ENCODE results near the gene CUBN.

The CUBN gene

DNA sequence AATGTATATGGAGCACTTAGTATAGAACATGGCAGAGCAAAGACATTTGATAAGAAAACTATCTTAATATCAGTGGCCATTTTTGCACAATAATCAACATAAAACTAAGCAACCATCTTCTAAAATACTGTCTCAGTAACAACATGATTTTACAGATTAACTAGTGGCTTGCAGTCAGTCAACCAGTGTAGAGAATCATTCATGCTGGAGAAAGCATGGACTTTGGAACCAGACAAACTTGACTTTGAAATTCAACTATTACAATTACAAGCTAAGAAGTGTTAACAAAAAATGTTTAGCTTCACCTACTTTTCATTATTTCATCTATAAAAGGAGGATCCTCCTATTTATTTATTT lies 27.7 kb downstream of the CUBN start:
- no peak for DNase-seq (ENCODE audit: low spot score)

DNA sequence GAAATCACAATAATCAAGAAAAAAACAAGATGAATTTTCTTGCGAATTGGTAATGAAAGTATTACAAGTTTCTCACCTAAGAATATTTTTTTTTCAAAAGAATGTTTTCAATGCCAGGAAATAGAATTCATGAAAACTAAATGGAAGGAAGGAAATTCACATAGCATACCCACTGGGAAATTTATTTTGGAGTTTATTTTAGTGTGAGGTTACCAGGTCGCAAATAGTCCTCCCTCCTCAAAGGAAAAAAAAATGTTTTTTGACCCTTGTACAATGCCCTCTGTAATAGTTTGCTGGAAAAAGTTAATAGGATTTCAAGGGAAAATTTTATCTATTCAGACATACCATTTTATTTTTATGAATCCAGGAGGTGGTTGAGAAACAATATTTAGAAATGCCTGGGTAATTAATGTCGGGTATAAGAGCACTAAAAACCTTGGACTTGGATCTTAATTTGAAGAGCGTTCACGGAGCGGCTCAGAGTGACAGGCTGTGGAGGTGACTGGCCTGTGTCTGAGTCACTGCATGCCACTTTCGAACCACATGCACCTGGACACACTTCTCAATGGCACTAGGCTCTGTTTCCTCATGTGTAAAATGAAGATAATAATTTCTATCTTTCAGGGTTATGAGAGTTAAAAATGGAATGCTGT lies 28.2 kb downstream of the CUBN start:
- DNase-seq (ENCODE audit: low spot score), result no peak

DNA sequence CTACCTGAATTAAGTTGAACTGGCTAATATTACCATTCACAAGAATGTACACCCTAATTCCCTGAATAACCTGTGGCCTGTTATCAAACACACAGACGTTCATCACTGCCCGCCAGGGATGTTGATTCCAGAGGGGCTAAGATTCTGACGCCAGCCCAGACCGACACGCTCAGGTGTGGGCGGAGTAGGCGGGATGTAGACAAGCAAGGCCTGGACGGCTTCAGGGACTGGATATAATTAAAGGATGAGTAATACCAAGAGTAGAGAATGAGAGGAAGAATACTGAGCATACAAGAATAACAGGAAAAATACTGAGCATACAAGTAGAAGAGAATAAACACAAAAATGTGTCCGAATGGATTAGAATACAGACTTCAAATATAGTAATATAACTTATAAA lies 29.0 kb downstream of the CUBN start:
- DNase-seq (ENCODE audit: low spot score), result no peak

GRCh38 chr10:17098012-17098411 lies 31.6 kb downstream of the CUBN start:
- DNase-seq (ENCODE audit: low spot score), result no peak

DNA sequence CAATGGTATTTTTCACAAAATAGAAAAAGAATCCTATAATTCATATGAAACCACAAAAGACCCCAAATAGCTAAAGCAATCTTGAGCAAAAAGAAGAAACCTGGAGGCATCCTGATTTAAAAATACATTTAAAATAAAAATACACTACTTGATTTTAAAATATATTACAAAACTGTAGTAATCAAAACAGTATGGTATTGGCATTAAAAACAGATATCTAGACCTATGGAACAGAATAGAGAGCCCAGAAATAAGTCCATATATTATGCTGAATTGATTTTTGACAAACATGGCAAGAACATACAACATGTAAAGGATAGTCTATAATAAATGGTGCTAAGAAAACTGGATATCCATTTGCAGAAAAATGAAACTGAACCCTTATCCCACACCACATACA lies 34.8 kb downstream of the CUBN start:
- DNase-seq (ENCODE audit: low spot score), result no peak

DNA sequence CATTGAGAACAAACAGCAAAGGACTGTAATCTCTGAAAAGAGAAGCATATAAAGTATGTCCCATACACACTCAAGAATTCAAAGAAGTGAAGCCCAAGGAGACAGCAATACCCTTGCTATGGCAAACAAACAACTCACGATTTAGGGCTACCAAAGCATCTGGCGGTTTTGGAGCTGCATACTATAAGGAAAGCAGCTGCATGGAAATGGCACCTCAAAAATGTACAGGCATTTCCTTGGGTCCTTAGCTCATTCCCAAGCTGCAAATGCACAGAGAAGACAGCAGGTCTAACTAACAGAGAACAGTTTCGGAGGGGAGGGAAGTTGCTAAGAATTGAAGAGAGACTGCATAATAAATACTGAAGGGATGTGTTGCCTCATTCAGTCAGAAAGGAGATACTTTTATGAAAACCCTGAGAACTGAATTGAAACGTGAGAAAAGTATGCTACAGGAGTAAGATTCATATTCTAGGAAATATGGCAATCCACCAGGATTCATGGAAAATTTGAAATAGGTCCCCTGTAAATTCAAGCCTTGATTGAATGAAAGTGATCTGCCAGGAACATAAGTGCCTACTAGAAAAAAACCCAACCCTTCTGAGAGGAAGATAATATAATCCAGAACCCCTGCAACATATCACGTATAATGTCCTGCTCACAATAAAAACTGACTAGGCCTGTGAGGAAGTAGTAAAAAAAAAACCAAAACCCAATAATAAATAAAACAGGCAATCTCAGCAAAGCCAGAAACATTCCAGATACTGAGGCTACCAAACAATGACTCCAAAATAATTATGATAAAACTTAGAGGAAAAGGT lies 36.4 kb downstream of the CUBN start:
- no peak for DNase-seq (ENCODE audit: low spot score)

DNA sequence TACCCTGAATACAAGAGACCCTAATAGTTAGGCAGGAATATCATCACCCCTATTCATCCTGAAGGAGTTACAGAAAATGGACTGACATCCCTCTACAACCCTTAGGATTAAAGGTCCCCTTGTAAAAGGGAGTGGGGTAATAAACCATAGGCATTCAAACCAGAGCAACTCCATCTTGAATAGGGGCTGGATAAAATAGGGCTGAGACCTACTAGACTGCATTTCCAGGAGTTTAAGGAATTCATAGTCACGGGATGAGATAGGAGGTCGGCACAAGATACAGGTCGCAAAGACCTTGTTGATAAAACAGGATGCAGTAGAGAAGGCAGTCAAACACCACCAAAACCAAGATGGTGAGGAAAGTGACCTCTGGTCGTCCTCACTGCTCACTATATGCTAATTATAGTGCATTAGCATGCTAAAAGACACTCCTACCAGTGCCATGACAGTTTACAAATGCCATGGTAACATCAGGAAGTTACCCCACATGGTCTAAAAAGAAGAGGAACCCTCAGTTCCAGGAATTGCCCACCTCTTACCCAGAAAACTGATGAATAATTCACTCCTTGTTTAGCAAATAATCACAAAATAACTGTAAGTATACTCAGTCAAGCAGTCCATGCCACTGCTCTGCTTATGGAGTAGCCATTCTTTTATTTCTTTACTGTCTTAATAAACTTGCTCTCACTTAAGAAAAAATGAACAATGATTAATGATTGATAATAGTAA lies 37.2 kb downstream of the CUBN start:
- DNase-seq (ENCODE audit: low spot score), result peak; percentile 47

DNA sequence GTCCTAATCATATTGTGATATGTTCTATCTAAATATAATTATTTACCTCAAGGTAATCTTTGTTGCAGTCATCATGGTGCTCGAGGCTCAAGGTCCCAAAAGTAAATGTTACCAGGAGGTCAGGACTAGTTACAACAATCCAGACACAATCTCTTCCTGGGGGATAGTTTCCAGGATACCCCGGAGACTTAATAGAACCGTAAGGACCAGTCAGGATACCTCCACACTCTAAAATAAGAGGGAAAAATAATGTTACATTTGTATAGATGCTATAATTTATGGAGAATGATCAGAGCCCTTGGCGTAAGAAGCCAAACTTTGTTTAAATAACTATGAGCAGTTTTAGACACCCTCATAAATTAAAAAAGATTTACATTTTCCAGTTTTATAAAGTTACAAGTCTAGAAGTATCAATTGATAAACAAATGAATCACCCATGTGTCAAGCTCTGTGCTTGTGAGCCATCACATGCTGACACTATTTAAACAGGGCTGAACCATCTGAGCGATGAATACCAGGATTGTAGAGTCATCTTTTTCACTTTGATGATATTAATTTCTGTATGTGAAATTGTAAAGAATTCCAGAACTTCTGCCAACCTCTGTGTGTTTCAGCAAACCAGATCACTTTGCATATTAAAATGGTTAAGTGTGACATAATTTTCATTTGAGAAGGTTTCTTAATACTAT lies 41.3 kb downstream of the CUBN start:
- no peak for DNase-seq (ENCODE audit: low spot score)

DNA sequence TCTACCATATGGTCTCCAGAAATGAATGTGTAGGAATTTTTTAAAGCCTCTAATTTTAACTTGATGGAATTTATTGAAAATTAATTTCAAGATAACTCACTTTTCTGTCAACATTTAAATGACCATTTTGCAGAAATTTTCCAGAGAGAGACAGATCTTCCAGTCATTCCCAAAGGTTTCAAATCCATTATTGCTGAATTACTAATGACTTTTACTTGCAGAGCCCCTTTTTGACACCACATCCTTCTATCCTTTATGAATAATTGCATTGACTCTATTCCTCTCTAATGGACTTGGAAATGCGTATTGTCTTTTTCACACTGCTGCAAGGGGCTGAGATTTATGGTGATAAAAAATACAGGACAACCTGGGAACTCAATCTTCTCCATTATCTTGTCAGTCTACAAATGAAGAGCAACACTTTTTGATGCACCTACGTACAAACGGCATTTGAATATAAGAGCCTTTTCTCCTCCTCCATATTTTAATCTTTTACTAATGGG lies 42.7 kb downstream of the CUBN start:
- no peak for DNase-seq (ENCODE audit: low spot score)

GRCh38 chr10:17085011-17085725 lies 44.4 kb downstream of the CUBN start:
- DNase-seq (ENCODE audit: low spot score), result no peak

DNA sequence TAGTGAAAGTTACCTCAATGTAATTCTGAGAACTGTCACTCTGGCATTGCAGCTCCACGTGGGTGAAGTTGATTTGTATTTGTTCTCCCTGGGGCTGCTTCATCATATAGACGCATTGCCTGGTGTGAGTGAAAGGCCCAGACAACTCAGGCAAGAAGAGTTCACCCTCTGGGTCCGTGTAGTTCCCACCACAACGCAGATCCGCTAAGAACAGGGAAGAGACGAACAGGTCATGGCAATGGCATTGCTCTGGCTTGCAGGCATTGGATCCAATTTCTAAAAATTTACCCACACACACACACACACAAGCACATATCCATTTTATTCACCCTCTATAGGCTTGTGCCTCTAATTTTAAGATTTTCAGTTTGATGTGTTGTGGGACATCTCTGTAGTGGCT lies 45.4 kb downstream of the CUBN start:
- no peak for DNase-seq (ENCODE audit: low spot score)

DNA sequence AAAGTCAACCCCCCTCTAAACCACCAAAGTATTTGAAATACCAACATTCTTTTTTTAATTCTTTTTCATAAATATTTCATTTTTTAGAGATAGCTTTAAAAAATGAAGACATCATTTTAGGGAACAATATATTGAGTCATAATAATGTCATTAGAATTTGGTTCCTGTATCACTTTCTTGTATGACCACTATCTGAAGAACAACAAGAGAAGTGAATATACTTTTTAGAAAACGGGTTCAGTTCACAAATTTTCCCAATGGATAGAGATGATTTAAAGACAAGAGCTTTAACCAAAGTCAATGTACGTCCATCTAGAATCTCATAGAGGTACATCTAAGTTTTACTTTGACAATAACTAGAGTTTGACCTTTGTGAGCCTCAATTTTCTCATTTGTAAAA lies 48.2 kb downstream of the CUBN start:
- no peak for DNase-seq (ENCODE audit: low spot score)

DNA sequence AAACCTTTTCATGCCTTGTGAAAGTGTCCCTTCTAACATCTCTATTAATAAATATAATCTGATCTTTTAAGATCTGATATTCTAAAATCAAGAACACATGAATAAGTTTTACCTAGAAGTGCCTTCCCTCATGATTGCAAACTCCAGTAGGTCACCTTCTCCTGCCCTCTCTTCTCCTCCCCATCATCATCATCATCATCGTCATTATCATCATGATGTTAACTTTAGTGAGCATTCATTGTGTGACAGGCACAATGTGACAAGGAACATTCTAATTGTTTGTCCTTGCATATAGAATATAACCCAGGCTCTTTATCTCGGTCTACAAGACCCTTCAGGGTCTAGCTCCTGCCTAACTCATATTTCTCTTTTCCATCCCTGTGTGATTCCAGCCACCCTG lies 51.7 kb downstream of the CUBN start:
- DNase-seq (ENCODE audit: low spot score), result no peak

DNA sequence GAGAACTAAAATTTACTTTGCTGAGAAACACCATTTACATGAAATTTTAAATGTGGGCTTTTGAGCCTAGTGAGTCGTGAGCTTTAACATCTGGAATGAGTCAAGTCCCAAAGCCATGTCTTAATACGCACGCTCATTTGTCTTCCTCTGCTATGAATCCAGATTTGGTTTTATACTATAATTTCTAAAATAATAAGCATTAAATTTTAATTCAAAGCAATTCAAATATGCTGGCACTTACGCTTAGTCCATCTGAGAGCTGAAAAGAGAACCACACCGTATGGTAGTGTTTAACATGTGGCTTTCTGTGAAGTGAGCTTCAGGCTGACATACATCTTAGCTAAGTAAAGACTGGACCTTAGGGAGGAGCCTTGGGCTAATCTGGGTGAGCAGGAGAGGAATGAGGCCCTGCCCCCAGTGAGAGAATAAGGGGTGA lies 52.2 kb downstream of the CUBN start:
- DNase-seq (ENCODE audit: low spot score), result no peak

- DNase-seq (ENCODE audit: low spot score), result no peak
Observed at GRCh38 chr10:17076626-17077345, 52.8 kb downstream of the CUBN start.

DNA sequence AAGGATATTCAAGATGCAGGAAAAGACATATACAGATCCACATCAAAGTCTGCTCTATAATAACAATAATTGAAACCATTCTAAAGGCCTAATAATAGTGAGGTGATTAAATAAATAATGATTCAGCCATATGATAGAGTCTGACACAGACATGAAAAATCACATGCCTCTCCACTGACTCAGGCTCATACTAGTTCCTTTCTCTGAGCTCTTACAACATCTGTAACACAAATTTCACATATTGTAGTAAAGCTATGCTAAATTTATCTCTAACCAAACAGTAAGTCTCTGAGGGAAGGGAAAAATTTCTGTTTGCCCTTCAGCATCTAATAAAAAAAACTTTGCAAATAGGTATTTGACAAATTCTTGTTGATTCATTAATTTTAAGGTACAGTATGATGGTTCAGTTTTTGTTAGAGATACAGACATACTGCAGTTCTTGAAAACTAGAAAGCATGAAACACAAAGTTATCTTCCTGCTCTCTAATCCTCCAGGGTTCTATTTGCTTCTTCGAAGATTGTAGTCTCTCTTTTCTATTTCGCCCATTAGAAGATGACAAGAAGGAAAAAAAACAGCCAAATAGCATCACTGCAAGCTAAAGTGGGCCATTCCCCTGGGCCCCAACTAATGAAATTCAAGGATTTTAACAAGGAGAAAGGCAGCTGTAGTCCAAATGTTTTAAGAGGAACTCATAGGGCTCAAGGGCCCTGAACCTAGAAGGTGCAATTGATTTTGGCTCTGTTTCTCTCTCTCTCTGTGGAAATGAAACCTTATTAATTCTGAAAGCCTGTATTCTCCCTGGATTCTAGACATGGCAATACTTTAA lies 53.9 kb downstream of the CUBN start:
- no peak for DNase-seq (ENCODE audit: low spot score)

GRCh38 chr10:17074541-17074847 lies 55.1 kb downstream of the CUBN start:
- peak; percentile 17 for DNase-seq (ENCODE audit: low spot score)

GRCh38 chr10:17073725-17074540 lies 55.7 kb downstream of the CUBN start:
- no peak for DNase-seq (ENCODE audit: low spot score)

DNA sequence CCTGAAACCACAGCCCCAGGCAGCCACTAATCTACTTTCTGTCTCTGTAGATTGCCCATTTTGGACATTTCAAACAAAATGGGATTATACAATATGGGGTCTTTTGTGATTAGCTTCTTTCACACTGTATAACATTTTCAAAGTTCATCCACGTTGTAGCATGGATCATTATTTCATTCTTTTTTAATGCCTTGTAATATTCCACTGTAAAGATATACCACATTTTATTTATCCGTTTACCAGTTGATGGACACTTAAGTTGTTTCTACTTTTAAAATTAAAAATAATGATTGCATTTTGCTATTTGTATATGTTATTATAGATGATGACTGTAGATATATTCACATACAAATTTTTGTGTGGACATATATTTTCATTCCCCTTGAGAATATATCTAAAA lies 60.7 kb downstream of the CUBN start:
- no peak for DNase-seq (ENCODE audit: low spot score)

All from CD4-positive, alpha-beta T cell treated with Interleukin-2 at 100 ng/mL for 4 hours (primary cell).